ENCODE data around the gene LRP1B.

The LRP1B gene

DNA sequence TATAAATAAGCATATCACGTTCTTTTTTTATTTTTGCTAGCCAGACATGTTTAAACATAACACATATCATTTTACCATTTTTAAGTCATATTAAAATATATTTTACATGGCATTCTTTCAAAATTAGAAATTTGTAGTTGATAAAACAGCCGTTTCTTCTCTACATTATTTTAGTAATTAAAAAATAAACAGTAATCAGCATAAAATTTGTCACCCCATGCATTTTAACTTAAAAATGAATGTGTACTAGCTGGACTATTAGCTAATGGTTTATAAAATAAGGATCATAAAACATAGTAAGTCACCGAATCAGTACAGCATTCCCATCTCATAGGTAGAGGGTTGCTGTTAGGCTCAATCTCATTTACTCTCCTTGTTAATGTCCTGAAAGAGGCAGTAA, 433.8 kb downstream of the LRP1B start:
- DNase-seq, result no peak

DNA sequence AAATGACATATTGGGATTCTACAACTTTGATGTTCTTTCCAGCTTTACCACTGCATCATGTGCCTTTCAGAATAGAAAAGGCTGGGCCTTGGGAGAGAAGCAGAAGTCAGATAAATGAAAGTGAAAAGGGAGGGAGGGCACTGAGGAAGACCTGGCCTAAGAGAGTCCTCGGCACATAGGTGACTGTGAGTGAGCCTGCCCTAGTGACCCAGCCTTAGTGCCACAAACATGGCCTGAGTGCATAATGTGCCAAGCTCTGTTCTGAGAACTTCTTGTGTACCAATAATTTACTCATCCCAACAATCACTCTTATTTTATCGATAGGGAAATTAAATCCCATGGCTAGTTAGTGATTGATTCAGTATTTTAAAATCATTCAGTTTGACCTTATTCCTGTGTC, 436.6 kb downstream of the LRP1B start:
- no peak for DNase-seq

DNA sequence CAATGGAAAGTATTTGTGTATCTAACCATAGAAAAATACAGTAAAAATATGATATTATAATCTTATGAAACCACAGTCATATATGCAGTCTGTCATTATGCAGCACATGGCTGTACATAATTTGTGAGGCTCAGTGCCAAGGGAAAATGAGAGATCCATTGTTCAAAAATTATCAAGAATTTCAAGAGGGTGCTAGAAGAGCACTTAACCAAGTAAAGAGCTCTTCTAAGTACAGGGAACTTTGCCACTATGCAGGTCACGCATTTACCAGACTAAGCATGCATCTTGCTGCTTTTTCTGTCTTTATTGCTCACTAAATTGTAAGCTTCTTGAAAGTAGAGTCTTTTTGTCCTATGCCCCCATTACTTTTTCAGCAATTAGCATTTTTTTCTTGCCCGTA, 438.0 kb downstream of the LRP1B start:
- no peak for DNase-seq

DNA sequence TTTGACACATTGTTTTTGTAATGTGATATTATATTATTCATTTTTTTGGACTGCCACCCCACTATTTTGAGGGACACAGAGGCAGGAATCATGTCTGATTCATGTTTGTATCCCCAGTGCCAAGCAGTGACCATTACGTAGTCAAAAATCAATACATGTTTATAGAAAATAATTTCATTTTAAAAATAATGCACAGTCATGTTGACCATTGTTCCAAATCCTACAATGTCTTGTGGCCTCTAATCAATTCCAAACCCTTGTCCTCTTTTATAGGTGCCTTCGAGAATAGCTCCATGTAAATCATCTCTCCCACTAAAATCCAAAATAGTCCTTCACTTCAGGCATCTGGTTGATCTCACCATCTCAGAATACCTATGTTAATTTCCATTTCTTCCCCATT, 454.7 kb downstream of the LRP1B start:
- DNase-seq, result no peak

DNA sequence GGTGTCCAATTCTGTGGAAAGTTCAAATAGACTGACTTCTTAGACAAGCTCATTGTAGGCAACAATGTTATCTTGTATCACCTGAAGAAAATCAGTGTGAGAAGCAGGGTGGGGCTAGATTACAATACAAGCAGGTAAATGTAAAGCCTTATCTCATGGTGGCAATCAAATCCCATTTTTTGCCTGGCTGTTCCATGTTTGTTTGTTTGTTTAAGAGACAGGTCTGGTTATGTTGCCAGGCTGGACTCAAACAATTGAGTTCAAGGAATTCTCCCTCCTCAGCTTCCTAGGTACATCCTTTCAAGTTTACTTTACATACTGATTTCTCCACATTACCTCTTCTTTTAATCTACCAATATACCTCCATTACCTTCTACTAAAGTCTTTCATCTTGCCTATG, 464.6 kb downstream of the LRP1B start:
- no peak for DNase-seq

DNA sequence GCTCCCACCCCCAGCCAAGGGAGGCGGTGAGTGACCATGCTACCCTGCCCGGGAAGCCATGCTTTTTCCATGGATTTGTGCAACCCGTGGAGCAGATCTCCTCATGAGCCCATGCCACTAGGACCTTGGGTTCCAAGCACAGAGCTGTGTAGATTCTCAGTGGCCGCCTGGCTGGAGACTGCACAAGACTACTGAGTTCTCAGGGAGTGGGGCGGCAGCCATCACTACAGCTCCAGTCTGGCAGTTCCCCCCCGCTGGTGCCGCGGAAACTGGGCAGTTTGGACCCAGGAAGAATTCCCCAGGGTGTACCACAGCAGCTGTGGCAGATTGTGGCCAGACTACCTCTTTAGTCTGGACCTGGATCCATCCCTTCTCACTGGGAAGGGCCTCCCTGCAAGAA, 470.6 kb downstream of the LRP1B start:
- no peak for DNase-seq

DNA sequence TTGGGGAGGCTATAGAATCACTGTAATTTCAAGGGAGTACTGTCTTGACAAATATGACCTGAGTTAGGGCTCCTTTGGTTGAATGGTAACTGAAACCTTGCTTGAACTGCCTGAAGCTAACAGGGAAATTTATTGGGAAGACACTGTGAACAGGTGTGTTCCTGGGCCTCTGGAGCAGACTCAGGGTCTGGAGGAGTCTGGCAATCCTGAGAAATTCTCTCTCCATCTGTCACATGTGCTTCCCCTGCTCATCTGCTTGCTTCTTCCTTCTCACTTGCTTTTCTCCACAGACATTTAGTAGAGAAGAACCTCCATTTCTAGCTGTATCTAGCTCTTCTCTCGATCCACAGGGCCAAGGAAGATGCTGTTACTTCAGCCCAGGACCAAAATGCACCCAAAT, 476.5 kb downstream of the LRP1B start:
- DNase-seq, result no peak

DNA sequence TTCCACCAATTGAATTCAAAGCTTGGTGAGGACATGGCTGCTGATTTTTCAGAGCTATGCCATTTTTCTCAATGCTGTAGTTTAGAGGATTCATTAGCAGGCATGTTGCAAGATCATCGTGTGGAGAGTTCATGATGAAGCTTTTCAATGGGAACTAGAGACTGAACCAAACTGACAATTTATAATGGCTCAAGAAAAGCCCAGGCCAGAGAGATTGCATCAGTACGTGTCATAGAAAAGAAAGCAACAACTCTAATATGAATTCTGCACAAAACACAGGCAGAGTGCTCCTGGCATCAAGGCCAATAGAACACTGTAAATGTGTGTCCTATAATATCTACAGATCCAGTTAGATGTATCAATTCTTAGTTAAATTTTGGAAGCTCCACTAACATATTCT, 477.6 kb downstream of the LRP1B start:
- no peak for DNase-seq

DNA sequence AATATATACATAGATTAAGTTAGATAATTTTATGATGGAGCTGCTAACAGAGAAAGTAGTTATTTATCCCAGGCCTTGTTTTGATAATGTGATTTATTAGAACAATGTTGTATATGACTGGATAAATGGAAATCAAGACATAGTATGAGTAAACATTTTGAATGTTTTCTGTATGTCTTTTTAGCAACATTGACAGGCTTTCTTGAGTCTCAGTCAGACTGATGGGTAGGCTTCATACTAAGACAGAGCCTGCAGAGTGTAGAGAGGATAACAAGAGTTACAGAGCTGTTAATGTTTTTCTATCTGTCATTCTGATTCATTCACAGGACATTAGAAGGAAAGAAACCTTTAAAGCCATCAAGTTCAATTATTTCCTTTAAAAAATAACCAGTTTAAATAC, 478.5 kb downstream of the LRP1B start:
- no peak for DNase-seq

DNA sequence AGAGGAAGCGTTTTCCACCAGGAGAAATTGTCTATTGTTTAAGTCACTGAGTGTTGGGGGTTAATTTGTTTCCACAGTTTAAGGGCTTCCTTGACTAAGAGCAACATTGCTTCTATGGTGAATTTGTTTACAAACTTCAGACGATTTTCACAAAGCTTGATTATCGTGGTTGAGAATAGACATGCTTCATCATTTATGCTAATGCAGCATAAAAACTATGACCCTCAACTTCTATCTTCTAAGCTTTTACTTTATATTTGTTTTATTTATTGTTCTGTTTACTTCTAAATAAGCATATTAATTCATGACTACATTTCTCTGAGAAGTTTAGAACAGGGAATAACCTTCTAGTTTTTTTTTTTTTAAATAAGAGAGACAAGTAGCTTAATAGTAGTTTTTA, 483.5 kb downstream of the LRP1B start:
- no peak for DNase-seq

DNA sequence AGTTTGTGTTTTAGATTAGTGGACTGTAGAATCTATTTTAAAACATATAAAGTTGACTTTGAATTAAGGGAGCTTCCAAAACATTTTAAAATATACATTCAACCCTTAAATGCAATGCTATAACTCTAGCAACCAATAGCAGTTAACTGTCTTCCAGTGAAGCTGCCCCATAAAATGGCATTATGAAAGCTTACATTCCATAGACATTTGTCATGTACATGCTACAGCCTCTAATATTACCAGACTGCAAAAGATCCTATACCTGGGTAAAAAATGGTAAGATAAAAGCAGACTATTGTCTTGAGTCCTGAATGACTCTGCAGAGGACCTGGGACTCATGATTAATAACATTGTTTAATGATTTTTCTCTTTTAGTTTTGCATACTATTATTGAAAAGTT, 489.4 kb downstream of the LRP1B start:
- no peak for DNase-seq

DNA sequence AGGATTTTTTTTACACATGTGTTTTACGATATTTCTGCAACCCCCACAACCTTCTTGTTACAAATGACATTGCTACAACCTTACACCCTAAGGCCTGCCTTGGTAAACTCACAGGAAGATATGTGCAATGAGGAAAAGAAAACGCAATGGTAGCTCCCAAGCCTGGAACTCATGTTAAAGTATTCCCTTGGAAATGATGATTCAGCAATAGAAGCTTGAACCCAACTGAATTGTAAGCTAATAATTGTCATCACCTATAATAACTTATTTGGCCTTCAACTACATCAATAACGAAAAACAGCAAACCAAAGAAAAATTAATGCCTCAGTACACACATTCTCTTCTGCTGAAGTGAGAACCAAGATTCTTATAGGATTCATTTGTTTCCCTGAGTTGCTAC, 491.0 kb downstream of the LRP1B start:
- DNase-seq, result no peak

DNA sequence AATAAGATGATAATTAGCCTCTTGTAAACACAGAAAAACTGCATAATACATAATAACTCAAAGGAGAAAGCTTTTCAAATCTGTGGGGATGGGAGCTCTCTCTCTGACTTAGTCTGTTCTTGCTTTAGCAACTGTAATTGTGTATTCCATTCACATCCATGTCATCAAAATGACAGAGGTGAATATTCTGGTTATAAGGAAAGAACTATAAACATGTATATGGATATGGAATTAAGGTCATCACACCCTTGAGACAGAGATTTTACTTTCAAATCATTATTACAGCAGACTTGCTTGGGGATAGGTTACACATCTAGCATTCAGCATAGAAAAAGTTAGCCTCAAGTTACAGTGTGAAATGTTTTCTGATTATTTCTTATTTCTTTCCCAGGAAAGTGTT, 497.7 kb downstream of the LRP1B start:
- DNase-seq, result no peak

DNA sequence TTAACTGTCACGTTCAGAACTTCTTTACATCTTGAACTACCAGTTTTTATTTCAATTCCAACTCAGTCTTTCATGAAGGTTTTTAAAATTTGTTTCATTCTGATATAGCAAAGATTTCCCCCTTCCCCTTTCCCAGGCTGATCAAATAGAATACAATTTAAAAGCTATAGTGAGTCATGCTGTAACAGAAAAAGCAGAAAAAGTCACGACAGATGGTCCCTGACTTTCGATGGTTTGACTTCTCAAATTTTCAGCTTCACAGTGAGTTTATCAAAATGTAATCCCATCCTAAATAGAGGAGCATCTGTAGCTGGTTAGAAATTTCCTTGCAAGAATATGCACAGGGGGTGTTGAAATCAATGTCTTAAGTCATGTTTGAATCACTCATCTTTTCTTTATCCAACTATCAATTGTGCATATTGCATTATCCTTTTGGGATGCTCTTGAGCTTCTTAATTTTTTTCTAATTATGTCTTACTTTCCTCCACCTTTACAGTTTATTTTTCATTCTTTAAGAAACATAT, 500.3 kb downstream of the LRP1B start:
- no peak for DNase-seq

DNA sequence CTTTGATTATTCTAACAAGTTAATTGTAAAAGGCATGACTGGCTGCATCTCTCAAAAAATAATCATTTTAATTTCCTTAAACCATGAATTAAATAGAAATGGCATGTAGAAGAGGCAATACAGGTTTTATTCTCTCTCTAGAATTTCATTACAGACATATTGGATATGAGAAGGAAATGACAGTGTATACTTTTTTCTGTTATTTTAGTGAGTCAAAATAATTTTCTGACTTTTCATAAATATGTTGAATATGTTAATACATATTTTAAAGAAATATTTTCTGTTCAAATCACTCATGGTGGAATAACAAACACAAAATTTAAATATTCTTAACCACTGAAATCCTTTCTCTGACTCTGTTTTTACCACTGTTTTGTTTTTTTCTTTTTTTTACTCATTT, 510.4 kb downstream of the LRP1B start:
- no peak for DNase-seq

DNA sequence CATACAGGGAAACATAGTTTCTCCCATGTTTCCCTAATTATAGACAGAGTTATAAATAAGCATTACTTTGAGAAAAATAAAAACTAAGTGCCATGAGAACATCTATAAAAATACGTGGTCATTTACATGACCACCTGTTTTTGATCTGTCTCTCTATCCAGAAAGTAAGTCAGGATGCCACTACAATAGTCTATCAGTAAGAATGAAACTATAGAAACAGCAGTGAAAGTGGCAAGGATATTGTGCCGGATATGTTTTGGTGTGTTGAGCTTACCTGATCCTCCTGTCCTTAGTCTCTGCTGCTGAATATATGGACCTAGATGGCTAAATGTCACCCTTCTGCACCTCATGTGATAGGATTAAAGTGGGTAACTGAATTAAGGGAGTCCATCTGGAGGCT, 512.4 kb downstream of the LRP1B start:
- DNase-seq, result no peak

DNA sequence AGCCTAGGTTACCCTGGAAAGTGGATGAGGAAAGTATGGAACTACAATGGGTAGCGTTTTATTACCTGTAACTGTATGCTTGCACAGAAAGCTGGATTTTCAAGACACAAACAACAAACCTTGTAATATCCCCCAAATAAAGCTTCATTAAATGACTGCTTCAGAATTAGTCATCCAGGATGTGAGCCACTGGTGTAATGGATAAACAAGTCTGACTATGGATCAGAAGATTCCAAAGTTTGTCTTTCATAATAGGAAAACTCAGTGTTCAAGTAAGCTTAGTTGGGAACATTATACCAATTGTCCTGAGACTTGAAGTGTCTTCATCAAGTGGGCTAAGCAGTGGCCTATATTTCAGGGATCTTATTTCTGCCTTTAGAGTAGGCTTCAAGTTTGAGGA, 518.8 kb downstream of the LRP1B start:
- DNase-seq, result no peak

DNA sequence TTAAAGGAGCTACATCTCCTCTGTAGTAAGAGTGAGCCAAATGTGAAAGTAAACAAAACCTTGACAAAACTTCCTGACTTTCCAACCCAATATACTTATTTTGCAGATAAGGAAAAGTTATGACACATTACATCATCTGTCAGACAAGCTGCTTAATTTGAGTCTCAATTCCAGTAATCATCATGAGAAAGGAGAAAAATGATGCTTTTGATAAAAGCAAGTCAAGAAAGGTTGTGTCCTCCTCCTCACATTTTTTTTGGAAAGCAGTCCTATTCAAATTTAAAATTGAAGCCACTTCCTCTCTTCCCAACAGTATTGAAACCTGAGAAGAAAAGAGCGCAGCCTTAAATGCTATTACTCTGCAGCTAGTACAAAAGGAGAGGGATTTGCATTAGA, 519.6 kb downstream of the LRP1B start:
- DNase-seq, result no peak

DNA sequence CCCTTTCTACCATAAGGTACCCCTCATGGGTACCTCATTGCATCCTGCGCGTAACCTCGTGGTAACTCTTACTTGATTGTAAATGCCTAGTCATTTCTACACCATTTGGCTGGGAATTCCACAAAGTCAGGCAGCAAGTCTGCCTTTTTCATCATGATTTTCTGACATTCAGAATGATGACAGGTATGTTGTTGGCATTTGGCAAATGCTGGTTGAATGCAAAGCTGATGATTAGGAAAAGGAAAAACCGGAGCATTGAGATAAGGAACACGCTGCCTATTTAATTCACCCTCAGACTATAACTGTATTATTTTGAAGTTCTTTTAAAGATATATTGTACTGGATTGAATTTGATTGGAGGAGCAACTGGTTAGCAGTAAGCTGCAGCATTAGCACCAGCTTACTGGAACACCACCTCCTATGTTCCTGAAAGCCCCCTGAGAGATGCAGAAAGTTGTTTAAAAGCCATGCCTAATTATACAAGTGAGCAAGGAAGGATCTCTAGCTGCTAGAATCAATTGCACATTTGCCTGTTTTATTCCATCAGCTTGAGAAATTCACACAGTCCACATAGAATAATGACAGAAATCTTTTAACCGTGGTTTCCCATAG, 520.1 kb downstream of the LRP1B start:
- DNase-seq, result no peak

DNA sequence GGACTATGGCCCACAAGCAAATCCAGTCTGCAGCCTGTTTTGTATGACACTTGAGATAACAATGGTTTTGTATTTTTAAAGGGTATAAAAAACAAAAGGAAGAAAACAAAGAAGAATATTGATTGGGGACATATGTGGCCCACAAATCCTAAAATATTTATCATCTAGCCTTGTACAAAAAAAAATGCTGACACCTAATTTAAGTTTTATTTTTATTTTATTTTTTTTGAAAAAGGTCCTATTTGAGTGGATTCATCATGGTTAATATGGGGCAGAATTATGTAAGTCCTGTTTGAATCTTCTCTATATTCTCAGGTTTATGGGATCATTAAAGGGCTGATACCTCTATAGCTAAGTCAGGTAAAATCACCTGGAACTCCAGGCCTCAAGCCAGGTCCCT, 525.7 kb downstream of the LRP1B start:
- no peak for DNase-seq

DNA sequence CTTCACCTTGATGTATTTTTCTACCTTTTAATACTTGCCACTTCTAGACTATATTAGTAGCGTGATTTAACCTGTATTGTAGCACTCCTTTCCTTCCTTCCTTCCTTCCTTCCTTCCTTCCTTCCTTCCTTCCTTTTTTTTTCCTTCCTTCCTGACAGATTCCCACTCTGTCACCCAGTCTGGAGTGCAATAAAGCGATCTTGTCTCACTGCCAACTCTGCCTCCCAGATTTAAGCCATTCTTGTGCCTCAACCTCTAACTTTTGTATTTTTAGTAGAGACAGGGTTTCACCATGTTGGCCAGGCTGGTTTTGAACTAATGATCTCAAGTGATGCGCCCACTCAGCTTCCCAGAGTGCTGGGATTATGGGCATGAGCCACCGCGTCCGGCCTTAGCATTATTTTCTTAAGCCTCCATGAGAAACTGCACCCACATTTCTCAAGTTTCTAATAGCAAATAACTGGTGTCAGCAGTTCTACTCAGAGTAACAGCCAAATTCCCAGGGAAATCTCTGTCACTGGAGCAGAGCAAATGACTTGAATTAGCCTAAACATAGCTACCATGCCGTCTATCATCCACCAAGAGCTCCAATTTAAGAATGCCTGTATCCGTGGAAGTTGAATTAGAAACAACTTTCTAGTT, 529.2 kb downstream of the LRP1B start:
- no peak for DNase-seq

DNA sequence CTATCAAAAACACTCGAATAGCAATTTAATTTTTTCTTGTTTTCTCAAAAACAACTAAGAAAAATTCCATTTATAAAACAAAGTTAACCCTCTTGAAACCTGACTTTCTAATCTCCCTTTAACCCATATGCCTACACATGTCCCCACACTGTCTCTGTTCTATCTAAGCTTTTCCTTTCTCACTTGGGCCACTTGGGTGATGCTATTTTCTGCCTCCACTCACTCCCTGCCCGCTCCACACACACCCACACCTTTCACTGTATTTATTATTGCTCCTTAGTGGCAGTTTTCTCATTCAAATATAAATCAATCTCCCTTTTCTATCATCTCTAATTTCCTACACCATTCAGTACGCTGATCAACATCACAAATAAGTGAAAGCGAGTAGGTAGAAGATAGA, 531.1 kb downstream of the LRP1B start:
- DNase-seq, result no peak

DNA sequence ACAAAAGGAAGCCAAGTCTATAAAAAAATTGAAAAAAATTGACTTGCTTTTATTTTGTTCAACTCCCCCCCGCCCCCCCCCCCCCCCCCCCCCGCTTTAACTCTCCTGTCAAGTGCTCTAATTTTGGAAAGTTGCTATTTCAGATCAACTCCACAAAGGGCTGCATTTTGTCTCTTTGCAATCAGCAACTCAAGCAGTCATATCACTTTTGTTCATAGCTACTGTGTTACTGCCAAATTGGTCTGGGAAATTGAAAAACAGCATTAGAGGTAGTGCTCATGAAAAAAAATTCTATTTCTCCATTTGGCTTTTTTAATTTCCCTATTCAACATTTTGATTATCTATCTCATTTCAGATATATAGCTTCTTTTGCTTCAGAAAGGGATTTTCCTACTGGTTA, 531.8 kb downstream of the LRP1B start:
- no peak for DNase-seq

Data from nucleus accumbens (tissue), 56 donors.